ENCODE results near the gene PAK6.

The PAK6 gene

DNA sequence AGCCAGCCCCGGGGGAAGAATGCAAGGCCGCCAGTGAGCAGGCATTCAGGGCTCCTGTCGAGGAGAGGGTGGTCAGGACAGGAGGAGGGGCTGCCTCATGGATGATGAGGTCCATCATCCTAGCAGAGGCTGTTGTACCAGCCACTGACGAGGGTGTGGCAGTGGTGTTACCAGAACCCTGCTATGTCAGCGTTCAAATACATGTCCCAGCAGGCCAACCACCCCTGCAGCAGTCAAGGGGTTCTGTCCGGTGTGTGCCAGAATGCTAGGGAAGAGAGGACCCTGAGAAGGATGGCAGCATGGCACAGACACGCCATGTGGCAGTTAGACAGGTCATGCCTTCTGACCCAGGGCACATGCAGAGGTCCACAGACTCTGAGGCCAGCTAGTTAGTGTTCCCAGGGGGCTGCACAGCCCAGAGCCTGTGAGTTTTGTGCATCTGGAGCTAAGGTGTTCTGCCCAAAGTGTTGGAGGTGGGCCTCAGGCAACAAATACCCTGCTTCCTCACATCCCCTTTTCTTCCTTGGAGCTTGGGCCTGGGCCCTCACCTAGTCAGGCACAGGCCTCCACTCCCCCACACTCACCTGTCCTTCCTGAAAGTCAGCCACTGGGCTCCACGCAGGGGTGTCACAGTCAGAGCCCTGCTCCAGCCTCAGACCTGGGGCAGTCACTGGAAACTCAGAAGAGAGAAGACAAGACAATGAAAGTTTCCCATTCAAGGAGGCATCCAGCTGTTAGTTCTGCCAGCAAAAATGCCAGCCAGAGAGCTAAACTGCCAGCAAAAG, 7.8 kb downstream of the PAK6 start:
- H3K4me3 ChIP-seq (ENCODE audit: low read length), result no peak overlapping the region
- TF ChIP-seq, protein P1, sequence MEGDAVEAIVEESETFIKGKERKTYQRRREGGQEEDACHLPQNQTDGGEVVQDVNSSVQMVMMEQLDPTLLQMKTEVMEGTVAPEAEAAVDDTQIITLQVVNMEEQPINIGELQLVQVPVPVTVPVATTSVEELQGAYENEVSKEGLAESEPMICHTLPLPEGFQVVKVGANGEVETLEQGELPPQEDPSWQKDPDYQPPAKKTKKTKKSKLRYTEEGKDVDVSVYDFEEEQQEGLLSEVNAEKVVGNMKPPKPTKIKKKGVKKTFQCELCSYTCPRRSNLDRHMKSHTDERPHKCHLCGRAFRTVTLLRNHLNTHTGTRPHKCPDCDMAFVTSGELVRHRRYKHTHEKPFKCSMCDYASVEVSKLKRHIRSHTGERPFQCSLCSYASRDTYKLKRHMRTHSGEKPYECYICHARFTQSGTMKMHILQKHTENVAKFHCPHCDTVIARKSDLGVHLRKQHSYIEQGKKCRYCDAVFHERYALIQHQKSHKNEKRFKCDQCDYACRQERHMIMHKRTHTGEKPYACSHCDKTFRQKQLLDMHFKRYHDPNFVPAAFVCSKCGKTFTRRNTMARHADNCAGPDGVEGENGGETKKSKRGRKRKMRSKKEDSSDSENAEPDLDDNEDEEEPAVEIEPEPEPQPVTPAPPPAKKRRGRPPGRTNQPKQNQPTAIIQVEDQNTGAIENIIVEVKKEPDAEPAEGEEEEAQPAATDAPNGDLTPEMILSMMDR (IDR thresholded peaks at IDR 0.05; ENCODE audit: insufficient read depth, low read depth, low read length, missing control alignments), result no peak
- peak; percentile 65 for DNase-seq (ENCODE audit: low read depth)

DNA sequence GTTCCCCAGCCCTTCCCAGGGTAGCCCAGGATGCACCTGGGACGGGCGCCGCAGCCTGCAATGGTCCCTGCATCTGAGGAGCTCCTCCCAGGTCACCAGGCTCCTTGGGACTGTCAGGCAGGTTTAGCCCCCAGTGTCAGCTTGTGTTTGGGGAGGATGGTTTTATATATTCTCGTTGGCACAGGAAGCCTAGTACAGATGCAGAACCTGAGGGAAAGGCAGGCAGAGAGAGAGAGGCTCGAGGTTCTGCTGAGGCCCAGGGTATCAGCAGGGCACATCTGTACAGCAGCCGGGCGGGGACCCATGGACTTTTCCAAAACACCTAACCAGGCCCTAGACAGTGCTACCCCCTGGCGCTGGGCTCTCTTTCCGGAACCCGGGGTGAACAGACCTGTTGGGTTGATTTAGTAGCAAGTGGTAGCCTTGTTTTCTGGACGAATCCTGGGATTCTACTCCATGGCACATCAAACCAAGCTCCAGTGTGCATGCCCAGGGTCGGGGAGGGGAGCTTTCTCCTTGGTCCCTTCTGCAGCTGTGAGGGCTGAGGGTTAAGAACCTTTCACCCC, 8.6 kb downstream of the PAK6 start:
- no peak for DNase-seq (ENCODE audit: low read depth)
- H3K4me3 ChIP-seq (ENCODE audit: low read length), result no peak overlapping the region
- TF ChIP-seq, protein P1 (IDR thresholded peaks at IDR 0.05; ENCODE audit: insufficient read depth, low read depth, low read length, missing control alignments), result no peak

DNA sequence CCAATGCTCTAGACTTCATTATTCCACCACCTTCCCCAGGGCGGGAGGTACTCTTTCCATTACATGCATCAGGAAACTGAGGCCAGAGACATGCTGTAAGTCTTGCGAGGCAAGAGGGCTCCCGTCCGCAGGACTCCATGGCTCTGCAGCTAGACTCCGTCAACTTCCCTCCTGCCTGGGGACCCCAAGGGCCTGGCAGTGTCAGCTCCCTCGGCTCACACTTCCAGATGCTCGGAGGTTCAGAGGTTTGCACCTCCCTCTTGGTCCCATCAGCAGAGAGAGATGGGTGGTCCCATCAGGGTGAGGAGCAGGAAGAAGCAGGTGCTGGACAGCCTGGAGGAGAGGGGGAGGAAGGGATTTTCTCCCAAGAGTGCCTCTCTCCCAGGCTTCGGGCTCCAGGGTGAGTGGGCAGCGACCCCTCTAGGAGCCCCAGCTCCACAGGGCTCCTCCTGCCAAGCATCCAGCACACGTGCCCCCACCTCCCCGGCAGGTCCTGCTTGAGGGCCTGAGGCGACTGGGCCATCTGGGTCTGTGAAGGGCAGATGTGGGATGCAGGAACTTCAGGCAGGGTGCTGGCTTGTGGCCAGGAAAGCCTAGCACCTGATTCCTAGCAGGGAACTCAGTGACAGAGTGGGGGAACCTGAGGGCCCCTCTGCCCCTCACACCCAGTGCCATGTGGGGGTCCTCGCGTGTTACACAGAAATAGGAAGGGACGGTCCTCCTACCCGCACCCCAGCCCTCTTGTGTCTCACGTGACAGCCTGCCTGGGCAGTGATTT, 9.3 kb downstream of the PAK6 start:
- no peak for DNase-seq (ENCODE audit: low read depth)
- no peak overlapping the region for H3K4me3 ChIP-seq (ENCODE audit: low read length)
- TF ChIP-seq, protein P1 (IDR thresholded peaks at IDR 0.05; ENCODE audit: insufficient read depth, low read depth, low read length, missing control alignments), result no peak

DNA sequence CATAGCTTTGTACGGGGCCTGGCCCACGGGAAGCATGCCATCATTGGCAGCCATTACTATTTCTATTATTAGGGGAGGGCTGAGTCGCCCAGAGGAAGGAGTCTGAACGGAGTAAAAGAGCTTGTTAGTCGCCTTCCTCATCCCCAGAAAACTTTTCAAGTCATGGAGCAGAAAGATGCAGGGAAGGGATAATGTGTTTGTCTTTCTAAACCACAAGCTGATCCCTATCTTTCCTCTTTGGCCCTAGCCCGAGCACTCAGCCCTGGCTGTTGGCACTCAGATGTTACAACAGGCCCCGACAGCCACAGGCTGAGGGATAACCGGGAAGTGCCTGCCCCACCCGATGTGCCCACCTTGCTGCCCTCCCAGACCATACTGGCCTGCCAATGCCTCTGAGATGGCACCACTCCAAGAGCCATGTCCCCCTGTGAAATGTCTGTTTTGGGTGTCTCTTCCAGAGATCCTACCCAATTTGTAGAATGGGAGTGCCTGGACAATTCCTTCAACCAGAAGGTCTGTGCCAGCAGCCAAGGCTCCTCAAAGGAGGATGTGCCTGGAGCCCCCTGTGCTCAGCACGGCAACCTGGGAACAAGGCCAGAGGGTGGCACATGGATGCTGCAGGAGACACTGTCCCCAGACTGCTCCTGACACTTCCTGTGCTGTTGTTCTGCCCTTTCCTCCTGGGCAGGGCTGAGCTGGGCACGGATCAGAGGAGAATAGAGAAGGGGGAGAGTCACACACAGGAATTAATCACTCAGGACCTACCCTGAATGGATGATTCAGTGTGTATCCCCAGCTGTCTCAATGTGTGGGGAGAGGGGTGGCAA, 10.8 kb downstream of the PAK6 start:
- no peak overlapping the region for H3K4me3 ChIP-seq (ENCODE audit: low read length)
- TF ChIP-seq, protein P1 (IDR thresholded peaks at IDR 0.05; ENCODE audit: insufficient read depth, low read depth, low read length, missing control alignments), result no peak
- DNase-seq (ENCODE audit: low read depth), result peak; percentile 71

DNA sequence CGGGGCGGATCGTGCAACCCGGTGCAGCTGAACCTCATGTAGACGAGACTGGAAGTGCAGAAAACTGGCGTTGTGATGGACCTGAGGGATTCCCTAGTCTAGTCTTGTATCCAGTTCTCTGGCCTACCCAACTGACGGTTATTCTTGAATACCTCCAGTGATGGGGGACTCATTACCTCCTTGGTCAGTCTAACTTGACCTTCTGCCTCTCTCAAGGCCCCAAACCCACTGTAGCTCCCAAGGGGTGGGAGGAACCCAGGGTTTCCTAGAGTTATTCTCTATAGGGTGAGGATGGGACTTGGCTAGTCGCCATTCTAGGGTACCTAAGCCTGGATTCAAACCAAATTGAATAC, 11.4 kb downstream of the PAK6 start:
- DNase-seq (ENCODE audit: low read depth), result no peak
- no peak overlapping the region for H3K4me3 ChIP-seq (ENCODE audit: low read length)
- TF ChIP-seq, protein P1 (IDR thresholded peaks at IDR 0.05; ENCODE audit: insufficient read depth, low read depth, low read length, missing control alignments), result no peak

DNA sequence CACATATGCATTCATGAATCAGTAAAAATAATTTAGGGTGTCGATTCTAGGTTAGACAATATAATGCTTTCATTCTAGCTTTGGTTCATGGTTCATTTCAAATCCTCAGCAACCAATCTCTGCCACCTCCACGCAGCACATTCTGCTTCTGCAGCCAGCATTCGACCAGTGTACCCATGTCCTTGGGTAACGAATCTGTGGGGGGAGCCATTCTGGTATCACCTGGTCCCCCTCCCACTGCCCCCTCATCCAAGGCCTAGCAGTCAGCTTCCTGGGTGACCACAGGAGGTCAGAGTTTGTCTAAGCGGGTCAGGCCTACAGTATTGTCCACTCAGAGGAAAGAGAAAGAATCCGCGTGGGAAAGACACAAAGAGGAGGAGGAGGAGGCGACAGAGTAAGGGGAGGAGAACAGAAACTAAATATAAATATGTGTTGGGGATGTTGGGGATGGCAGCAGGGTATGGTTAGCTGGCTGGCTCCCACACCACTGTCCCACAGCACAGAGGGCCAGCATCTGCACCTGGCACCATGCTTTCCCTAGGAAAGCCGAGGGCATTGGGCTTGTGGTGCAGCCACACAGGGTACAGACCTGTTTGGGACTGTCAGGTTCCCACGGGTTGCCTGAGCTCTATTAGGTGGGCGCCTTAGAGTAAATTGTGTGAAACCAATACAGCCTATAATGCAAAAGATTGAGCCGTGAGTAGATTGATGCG, 12.1 kb downstream of the PAK6 start:
- DNase-seq (ENCODE audit: low read depth), result no peak
- H3K4me3 ChIP-seq (ENCODE audit: low read length), result no peak overlapping the region
- TF ChIP-seq, protein P1 (IDR thresholded peaks at IDR 0.05; ENCODE audit: insufficient read depth, low read depth, low read length, missing control alignments), result no peak

All from epithelial cell of esophagus (primary cell).